Right lobe of liver (tissue), 6 donors: ENCODE data around the gene ANXA11. TPM values are rescaled to one million over a fixed set of nuclear protein-coding genes. Genes with fewer than 3 reads are reported as not detected.

Source experiments
- ATAC-seq, 4 donors: fragments of 200-7000 bp; cut with Tn5 transposase; one replicate each; pipeline ENCODE4 v1.9.1; 2020; ENCODE audit warnings: mild to moderate bottlenecking in 4 of 4, moderate library complexity in 4 of 4
- DNase-seq, 3 donors: peaks; one replicate each; pipeline ENCODE4 v3.0.0-alpha.2; 2020
- H3K27ac ChIP-seq, 3 donors: fragments of 200-600 bp; one replicate each; pipeline ENCODE4 v1.8.0; 2022
- H3K27me3 ChIP-seq, 2 donors: fragments of 200-600 bp; one replicate each; pipeline ENCODE4 v1.8.0; 2022
- H3K36me3 ChIP-seq, 4 donors: fragments of 200-600 bp; sonication (generic) in 1 of 4; one replicate each; pipeline versions ENCODE4 v1.5.1 to v1.8.0; 2017 to 2022; ENCODE audit warnings: control low read depth in 1 of 4
- H3K4me1 ChIP-seq, 4 donors: fragments of 200-600 bp; sonication (generic) in 1 of 4; one replicate each; pipeline versions ENCODE4 v1.5.1 to v1.8.0; 2017 to 2022; ENCODE audit warnings: control low read depth in 1 of 4
- H3K4me3 ChIP-seq, 3 donors: fragments of 200-600 bp; one replicate each; pipeline ENCODE4 v1.8.0; 2022
- H3K9me3 ChIP-seq, 4 donors: fragments of 200-600 bp; sonication (generic) in 1 of 4; one replicate each; pipeline versions ENCODE4 v1.5.1 to v1.8.0; 2017 to 2022; ENCODE audit warnings: control low read depth in 1 of 4
- POLR2A ChIP-seq: fragments of 450-650 bp; IDR thresholded peaks from one replicate; pipeline ENCODE4 v1.6.1; 2017; ENCODE audit warnings: antibody characterized with exemption, mild to moderate bottlenecking
- WGBS: methylation state at CpG from one replicate; pipeline ENCODE4 v1.1.6; 2018; ENCODE audit warnings: low coverage, low lambda C conversion rate; ENCODE audit not compliant: insufficient coverage; ENCODE audit errors: missing lambda C conversion rate; 5-methylcytosine and 5-hydroxymethylcytosine counted together
- intact Hi-C, 2 donors: fragments of 100-400 bp; cut with DNase I; formaldehyde crosslinking; loops; one replicate each; pipeline versions ENCODE4 v1.11.2 to v1.14.1; 2022
- total RNA-seq, 6 experiments: library from RNA; depleted of rRNA in 2 of 6; stranded (reverse); fragments of >200 nt in 2 of 6; fragmentation: NEBNext Ultra II Directional in 3 of 6; extraction: Animal tissue kit (Norgen Biotek cat#: 25700) in 3 of 6; gene quantifications; one replicate each; pipeline versions ENCODE4 v1.1.0 to v1.2.4, GENCODE V29; 2016 to 2023
- TF ChIP-seq, protein P1 (sequence below), 4 donors: fragments of 200-600 bp in 3 of 4; fragments of 450-650 bp in 1 of 4; IDR thresholded peaks; one replicate each; pipeline versions ENCODE4 v1.5.1 to v1.8.0; 2016 to 2022; ENCODE audit warnings: antibody characterized with exemption in 4 of 4, mild to moderate bottlenecking in 2 of 4
- donor health status: DM: no; HTN: yes; CAD: no.
- donor health status: DM: no; HTN: no; CAD: no.
- donor health status: DM: no; HTN: no; CAD: no.
- donor health status: DM: no; HTN: yes; CAD: no.
- donor health status: DM: no; HTN: yes; CAD: no.

ANXA11 gene
- total RNA-seq, 6 experiments from 2014 or later = 41.7 to 100 (median 55.6) TPM

DNA sequence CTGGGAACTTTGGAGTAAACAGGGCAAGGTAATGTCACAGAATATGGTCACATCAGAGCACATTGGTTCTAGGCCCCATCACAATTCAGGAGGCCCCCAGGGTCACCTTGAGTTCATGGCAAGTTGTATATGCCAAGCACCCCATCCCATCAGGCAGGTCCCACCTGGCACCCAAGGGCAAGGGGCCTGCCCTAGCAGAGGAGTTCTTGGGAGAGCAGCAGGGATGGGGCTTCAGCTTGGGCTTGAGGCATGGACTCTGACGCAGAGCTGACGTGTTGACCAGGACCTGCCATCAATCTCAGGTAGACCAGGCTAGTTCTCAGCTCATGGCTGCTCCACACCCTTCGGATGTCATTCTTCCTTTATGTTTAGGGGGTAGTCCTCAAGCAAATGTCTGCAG is 51.9 kb downstream of the ANXA11 start:
- no peaks in the 10 kb centered on the region for H3K4me1 ChIP-seq
- no peak overlapping the region for H3K4me3 ChIP-seq
- no peaks in the 10 kb centered on the region for H3K9me3 ChIP-seq
- peaks cover 0 to 50% (median 15%) of the 10 kb centered on the region in 4 donors for H3K36me3 ChIP-seq
- ATAC-seq (peak in 1 of 4 donors; percentile 15), DNase-seq (peak in 1 of 3 donors; percentile 15)
- H3K27me3 ChIP-seq = no peaks in the 10 kb centered on the region
- intact Hi-C loops = loop anchor here in 1 of 2 donors (10.0 kb wide), 1 partner anchor 51 kb away; the partner anchor contains the start of gene ANXA11
- 0% methylated on average over 1 of the region's 3 CpGs for WGBS
- TF ChIP-seq, protein P1, sequence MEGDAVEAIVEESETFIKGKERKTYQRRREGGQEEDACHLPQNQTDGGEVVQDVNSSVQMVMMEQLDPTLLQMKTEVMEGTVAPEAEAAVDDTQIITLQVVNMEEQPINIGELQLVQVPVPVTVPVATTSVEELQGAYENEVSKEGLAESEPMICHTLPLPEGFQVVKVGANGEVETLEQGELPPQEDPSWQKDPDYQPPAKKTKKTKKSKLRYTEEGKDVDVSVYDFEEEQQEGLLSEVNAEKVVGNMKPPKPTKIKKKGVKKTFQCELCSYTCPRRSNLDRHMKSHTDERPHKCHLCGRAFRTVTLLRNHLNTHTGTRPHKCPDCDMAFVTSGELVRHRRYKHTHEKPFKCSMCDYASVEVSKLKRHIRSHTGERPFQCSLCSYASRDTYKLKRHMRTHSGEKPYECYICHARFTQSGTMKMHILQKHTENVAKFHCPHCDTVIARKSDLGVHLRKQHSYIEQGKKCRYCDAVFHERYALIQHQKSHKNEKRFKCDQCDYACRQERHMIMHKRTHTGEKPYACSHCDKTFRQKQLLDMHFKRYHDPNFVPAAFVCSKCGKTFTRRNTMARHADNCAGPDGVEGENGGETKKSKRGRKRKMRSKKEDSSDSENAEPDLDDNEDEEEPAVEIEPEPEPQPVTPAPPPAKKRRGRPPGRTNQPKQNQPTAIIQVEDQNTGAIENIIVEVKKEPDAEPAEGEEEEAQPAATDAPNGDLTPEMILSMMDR (IDR thresholded peaks at IDR 0.05) = no peak
- TF ChIP-seq POLR2A = no peak
- no peak overlapping the region for H3K27ac ChIP-seq

GRCh38 chr10:80152820-80153219 is 52.5 kb downstream of the ANXA11 start:
- no peaks in the 10 kb centered on the region for H3K4me1 ChIP-seq
- intact Hi-C loops = loop anchor here in 1 of 2 donors (10.0 kb wide), 1 partner anchor 52 kb away; the partner anchor contains the start of gene ANXA11
- no peak overlapping the region for H3K4me3 ChIP-seq
- WGBS = 87% methylated on average over 4 of the region's 6 CpGs
- no peak overlapping the region for H3K27ac ChIP-seq
- H3K36me3 ChIP-seq = peaks cover 0 to 44% (median 11%) of the 10 kb centered on the region in 4 donors
- DNase-seq (no peak), ATAC-seq (no peak)
- TF ChIP-seq, protein P1 (IDR thresholded peaks at IDR 0.05) = no peak
- TF ChIP-seq POLR2A = no peak
- no peaks in the 10 kb centered on the region for H3K9me3 ChIP-seq
- no peaks in the 10 kb centered on the region for H3K27me3 ChIP-seq

DNA sequence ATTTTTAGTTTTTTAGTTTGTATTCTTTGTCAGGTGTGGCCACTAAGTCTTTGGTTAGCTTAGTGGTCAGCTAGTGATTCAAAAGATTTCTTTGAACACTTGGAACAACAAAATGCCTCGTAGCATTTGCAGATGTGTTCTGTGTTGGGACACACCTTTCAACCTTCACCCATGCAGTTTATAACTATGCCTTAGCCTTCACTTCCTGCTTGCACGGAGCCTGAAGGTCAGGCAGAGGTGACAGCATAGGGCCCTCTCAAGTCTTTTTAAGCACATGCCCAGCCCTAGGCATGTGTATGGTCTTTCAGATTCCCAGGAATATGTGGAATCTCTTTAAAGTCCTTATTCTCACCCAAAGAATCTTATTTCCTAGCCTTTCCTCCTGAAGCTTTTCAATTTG is 55.2 kb downstream of the ANXA11 start:
- no peak for ATAC-seq
- 58% methylated on average over 2 of the region's 2 CpGs for WGBS
- Histone ChIP-seq H3K4me3 (no peak overlapping the region), H3K36me3 (peaks cover 0 to 22% (median 1%) of the 10 kb centered on the region in 4 donors), H3K27me3 (no peaks in the 10 kb centered on the region), H3K27ac (no peak overlapping the region), H3K4me1 (no peaks in the 10 kb centered on the region), H3K9me3 (no peaks in the 10 kb centered on the region)
- DNase-seq = no peak
- TF ChIP-seq, protein P1 (IDR thresholded peaks at IDR 0.05) = no peak
- no peak for TF ChIP-seq POLR2A
- intact Hi-C loops = loop anchor here in 1 of 2 donors (10.0 kb wide), 1 partner anchor 55 kb away; the partner anchor contains the start of gene ANXA11

- peaks cover 0 to 12% (median 0%) of the 10 kb centered on the region in 4 donors for H3K36me3 ChIP-seq
- no peaks in the 10 kb centered on the region for H3K27me3 ChIP-seq
- H3K27ac ChIP-seq = no peak overlapping the region
- no peak overlapping the region for H3K4me3 ChIP-seq
- H3K4me1 ChIP-seq = peaks cover 0 to 4% (median 1%) of the 10 kb centered on the region in 4 donors
- WGBS = 100% methylated on average over 2 of the region's 2 CpGs
- no peaks in the 10 kb centered on the region for H3K9me3 ChIP-seq
- TF ChIP-seq, protein P1 (IDR thresholded peaks at IDR 0.05) = no peak
- TF ChIP-seq POLR2A = no peak
- intact Hi-C loops = no loop called here
- no peak for DNase-seq
- ATAC-seq = no peak
These were observed 56.2 kb downstream of the ANXA11 start for GRCh38 chr10:80149123-80149522.
